SK-N-SH (cell line): ENCODE measurements around the gene CEP131. TPM values are rescaled to one million over a fixed set of nuclear protein-coding genes. Genes with fewer than 3 reads are reported as not detected.

Experiments
- CTCF ChIA-PET: fragments of 300-600, 350-600 bp; formaldehyde crosslinking; extraction: SDS; loops from one replicate; lab custom pipeline; 2021; lab: Yijun Ruan, JAX
- POLR2A ChIA-PET: fragments of 350-600 bp; sonication (Branson Sonifier 250); formaldehyde crosslinking; extraction: SDS; loops from one replicate; lab custom pipeline; 2020; ENCODE audit warnings: antibody characterized with exemption, inconsistent platforms; lab: Yijun Ruan, JAX
- DNase-seq: peaks from one replicate; pipeline ENCODE4 v3.0.0; 2012
- H2AFZ ChIP-seq: fragments of 200-600 bp; sonication (generic); 2 replicates; pipeline ENCODE4 v1.8.1; 2016; ENCODE audit warnings: antibody characterized with exemption, mild to moderate bottlenecking, low read depth
- H3F3A ChIP-seq: fragments of 200-600 bp; sonication (generic); replicated peaks from 2 replicates; pipeline ENCODE3; 2016; ENCODE audit warnings: antibody characterized with exemption, mild to moderate bottlenecking; ENCODE audit not compliant: insufficient read depth
- H3K27ac ChIP-seq, 2 experiments: fragments of 200-500 bp in 1 of 2; fragments of 200-600 bp in 1 of 2; sonication (Bioruptor generic) in 1 of 2; sonication (generic), shearing (Covaris generic) in 1 of 2; 2 replicates each; pipeline versions ENCODE4 v1.5.1 to v1.6.1; 2014 to 2016; ENCODE audit warnings: low read depth in 2 of 2, inconsistent platforms in 1 of 2, low read length in 1 of 2, mild to moderate bottlenecking in 1 of 2, mixed read lengths in 1 of 2
- H3K27me3 ChIP-seq: fragments of 200-600 bp; sonication (generic), shearing (Covaris generic); 2 replicates; pipeline ENCODE4 v1.6.1; 2016; ENCODE audit warnings: mixed run types; ENCODE audit not compliant: insufficient read depth
- H3K36me3 ChIP-seq, 2 experiments: fragments of 200-500 bp in 1 of 2; fragments of 200-600 bp in 1 of 2; sonication (Bioruptor generic) in 1 of 2; sonication (generic) in 1 of 2; replicated peaks in 1 of 2; 2 replicates each; pipeline versions ENCODE3 to v1.5.1; 2014 to 2016; ENCODE audit warnings: low read length in 1 of 2, mild to moderate bottlenecking in 1 of 2; ENCODE audit not compliant: insufficient read depth in 2 of 2, control insufficient read depth in 1 of 2
- H3K4me1 ChIP-seq, 2 experiments: fragments of 200-500 bp in 1 of 2; fragments of 200-600 bp in 1 of 2; sonication (Bioruptor generic) in 1 of 2; sonication (generic), shearing (Covaris generic) in 1 of 2; 2 replicates each; pipeline versions ENCODE4 v1.5.1 to v1.6.1; 2014 to 2016; ENCODE audit warnings: low read depth in 1 of 2, low read length in 1 of 2, mixed run types in 1 of 2; ENCODE audit not compliant: insufficient read depth in 2 of 2, control insufficient read depth in 1 of 2
- H3K4me2 ChIP-seq: fragments of 200-600 bp; sonication (generic), shearing (Covaris generic); 2 replicates; pipeline ENCODE4 v1.6.1; 2017; ENCODE audit warnings: mixed run types
- H3K4me3 ChIP-seq, 2 experiments: fragments of 200-500 bp in 1 of 2; fragments of 200-600 bp in 1 of 2; sonication (Bioruptor generic) in 1 of 2; sonication (generic), shearing (Covaris generic) in 1 of 2; 2 replicates each; pipeline versions ENCODE4 v1.5.1 to v1.8.1; 2014 to 2016; ENCODE audit warnings: low read depth in 2 of 2, inconsistent platforms in 1 of 2, low read length in 1 of 2, mild to moderate bottlenecking in 1 of 2, mixed read lengths in 1 of 2, moderate library complexity in 1 of 2
- H3K79me2 ChIP-seq: fragments of 200-600 bp; sonication (generic); 2 replicates; pipeline ENCODE4 v1.8.1; 2017; ENCODE audit warnings: mild to moderate bottlenecking; ENCODE audit not compliant: insufficient read depth
- H3K9ac ChIP-seq: fragments of 200-600 bp; sonication (generic); 2 replicates; pipeline ENCODE4 v1.6.1; 2017; ENCODE audit warnings: mixed run types
- H3K9me2 ChIP-seq: fragments of 200-600 bp; sonication (generic); 2 replicates; pipeline ENCODE4 v1.6.1; 2017; ENCODE audit warnings: mixed run types
- H3K9me3 ChIP-seq: fragments of 200-600 bp; sonication (generic); 2 replicates; pipeline ENCODE4 v1.6.1; 2017; ENCODE audit warnings: mixed run types, mild to moderate bottlenecking, moderate library complexity
- H4K20me1 ChIP-seq: fragments of 200-600 bp; sonication (generic); 2 replicates; pipeline ENCODE4 v1.6.1; 2017; ENCODE audit warnings: mild to moderate bottlenecking, mixed run types; ENCODE audit not compliant: insufficient read depth
- ELF1 ChIP-seq: IDR thresholded peaks from 2 replicates; pipeline ENCODE4 v1.4.0; 2012
- FOSL2 ChIP-seq: IDR thresholded peaks from 2 replicates; pipeline ENCODE4 v1.4.0; 2012; ENCODE audit warnings: low read depth, mild to moderate bottlenecking, moderate library complexity, borderline replicate concordance
- FOXM1 ChIP-seq: IDR thresholded peaks from 2 replicates; pipeline ENCODE4 v1.4.0; 2012; ENCODE audit warnings: low read depth, mild to moderate bottlenecking
- GABPA ChIP-seq: IDR thresholded peaks from 2 replicates; pipeline ENCODE4 v1.4.0; 2012; ENCODE audit warnings: low read depth, mild to moderate bottlenecking
- GATA2 ChIP-seq: sonication (generic); formaldehyde crosslinking; IDR thresholded peaks from 2 replicates; pipeline ENCODE4 v1.5.0; 2020; ENCODE audit warnings: mild to moderate bottlenecking, missing genetic modification reagents
- MXI1 ChIP-seq: IDR thresholded peaks from 2 replicates; pipeline ENCODE4 v1.6.1; 2012; ENCODE audit warnings: mild to moderate bottlenecking, low read depth, low read length, improper control_type of control experiment
- NFIC ChIP-seq: IDR thresholded peaks from 2 replicates; pipeline ENCODE4 v1.4.0; 2012; ENCODE audit warnings: borderline replicate concordance
- PBX3 ChIP-seq: IDR thresholded peaks from 2 replicates; pipeline ENCODE4; 2012
- RAD21 ChIP-seq: IDR thresholded peaks from 2 replicates; pipeline ENCODE4 v1.6.1; 2012; ENCODE audit warnings: mild to moderate bottlenecking, low read length
- RCOR1 ChIP-seq: fragments of 150-350 bp; IDR thresholded peaks from 2 replicates; pipeline ENCODE4 v1.6.1; 2017; ENCODE audit warnings: antibody characterized with exemption, low read length
- RFX5 ChIP-seq: IDR thresholded peaks from 2 replicates; pipeline ENCODE4 v1.6.1; 2012; ENCODE audit warnings: mild to moderate bottlenecking, improper control_type of control experiment, low read length
- SIN3A ChIP-seq: IDR thresholded peaks from 2 replicates; pipeline ENCODE4 v1.6.1; 2012; ENCODE audit warnings: low read depth, mild to moderate bottlenecking, low read length, moderate library complexity, borderline replicate concordance
- SMC3 ChIP-seq: IDR thresholded peaks from 2 replicates; pipeline ENCODE4 v1.6.1; 2012; ENCODE audit warnings: low read depth, low read length, improper control_type of control experiment
- TAF1 ChIP-seq: IDR thresholded peaks from 2 replicates; pipeline ENCODE4 v1.6.1; 2012; ENCODE audit warnings: low read depth, mild to moderate bottlenecking, low read length, moderate library complexity, borderline replicate concordance
- TCF12 ChIP-seq: IDR thresholded peaks from 2 replicates; pipeline ENCODE4 v1.4.0; 2012
- TEAD4 ChIP-seq: IDR thresholded peaks from 2 replicates; pipeline ENCODE4 v1.4.0; 2012; ENCODE audit warnings: mild to moderate bottlenecking, borderline replicate concordance; ENCODE audit not compliant: insufficient read depth
- ZBTB33 ChIP-seq: IDR thresholded peaks from 2 replicates; pipeline ENCODE4 v1.4.0; 2012; ENCODE audit warnings: low read depth, borderline replicate concordance
- WGBS: methylation state at CpG from one replicate; pipeline ENCODE4 v1.1.6; 2017; ENCODE audit warnings: low lambda C conversion rate; 5-methylcytosine and 5-hydroxymethylcytosine counted together
- polyA plus RNA-seq, 3 experiments: library from polyadenylated mRNA; depleted of rRNA; stranded (reverse); fragments of >200 nt; gene quantifications; 2 replicates each; pipeline ENCODE4 v1.2.3, GENCODE V29; 2012
- TF ChIP-seq, protein P1 (sequence below): IDR thresholded peaks from 2 replicates; pipeline ENCODE4 v1.4.0; 2012; ENCODE audit warnings: low read depth
- TF ChIP-seq, protein P2 (sequence below): fragments of 150-350 bp; IDR thresholded peaks from 2 replicates; pipeline ENCODE4 v1.6.1; 2016; ENCODE audit warnings: mild to moderate bottlenecking, low read depth, low read length
- TF ChIP-seq, protein P3 (sequence below): IDR thresholded peaks from 2 replicates; pipeline ENCODE4 v1.4.0; 2012; ENCODE audit warnings: low read depth, borderline replicate concordance

CEP131 gene
- polyA plus RNA-seq, 1 of the 3 experiments (the other 2 are of a cell fraction): 34.8 TPM

DNA sequence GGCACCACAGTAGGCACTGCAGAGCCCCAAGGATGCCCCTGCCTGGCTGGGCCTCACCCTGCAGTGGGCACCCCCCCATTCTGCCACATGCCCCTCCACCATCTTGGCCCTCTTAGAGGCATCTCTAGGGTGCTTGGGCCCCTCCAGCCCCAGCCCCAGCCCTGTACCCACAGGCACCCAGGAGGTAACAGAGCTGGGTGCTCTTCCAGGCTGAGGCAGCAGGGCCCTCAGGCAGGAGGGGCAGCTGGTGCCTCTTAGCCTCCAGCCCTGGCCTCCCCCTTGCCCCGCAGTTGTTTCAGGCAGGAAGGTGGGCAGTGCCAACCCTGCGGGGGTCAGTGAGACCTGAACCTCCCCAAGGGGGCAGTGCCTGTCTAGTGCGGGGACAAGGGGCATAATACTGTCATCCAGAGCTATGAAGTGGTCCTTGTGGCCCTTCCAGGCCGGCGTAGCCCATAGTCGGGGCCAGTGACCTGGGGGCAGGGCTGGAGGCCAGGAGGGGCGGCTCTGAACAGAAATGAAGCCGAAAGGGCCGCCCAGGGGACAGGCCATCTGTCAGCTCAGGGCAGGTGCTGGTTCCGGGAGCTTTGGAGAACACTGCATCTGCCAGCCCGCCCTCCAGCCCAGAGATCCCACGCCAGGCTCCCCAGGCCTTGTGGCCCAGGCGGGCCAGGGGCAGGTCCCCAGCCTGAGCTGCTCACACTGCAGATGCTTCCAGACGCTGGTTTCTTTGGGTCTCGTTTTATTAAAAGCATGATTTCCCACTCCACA, 51.9 kb downstream of the CEP131 start:
- Histone ChIP-seq H2AFZ (no peak overlapping the region), H3K4me3 (no peak overlapping the region), H3K4me1 (peaks cover 0 to 5% of the 10 kb centered on the region in 2 experiments; a peak in 1 of 4 replicates), H3K27me3 (peaks cover 12% of the 10 kb centered on the region; the same call in 1 of the 2 replicates), H3K9ac (no peak overlapping the region), H3K27ac (no peak overlapping the region), H3F3A (peaks cover 3% of the 10 kb centered on the region), H4K20me1 (no peaks in the 10 kb centered on the region), H3K79me2 (no peaks in the 10 kb centered on the region), H3K9me2 (no peaks in the 10 kb centered on the region), H3K9me3 (0 out of 2 replicates have a peak, but pooled peaks cover 7% of the 10 kb centered on the region), H3K36me3 (no peaks in the 10 kb centered on the region), H3K4me2 (no peak overlapping the region)
- ChIA-PET POLR2A (no interaction called here), CTCF (interaction anchor here (0.8 to 1.0 kb wide), 4 partner anchors 9 to 147 kb away, joined by 3 to 4 read pairs (median 3); no protein-coding TSS in a partner anchor)
- DNase-seq: no peak
- TF ChIP-seq GATA2 (CRISPR knock-in tag) (no peak), TCF12 (no peak), RAD21 (no peak), FOSL2 (no peak), GABPA (no peak), SIN3A (no peak), RFX5 (no peak), SMC3 (no peak), MXI1 (no peak), TEAD4 (no peak)
- TF ChIP-seq, protein P1, sequence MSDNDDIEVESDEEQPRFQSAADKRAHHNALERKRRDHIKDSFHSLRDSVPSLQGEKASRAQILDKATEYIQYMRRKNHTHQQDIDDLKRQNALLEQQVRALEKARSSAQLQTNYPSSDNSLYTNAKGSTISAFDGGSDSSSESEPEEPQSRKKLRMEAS: no peak
- TF ChIP-seq, protein P2, sequence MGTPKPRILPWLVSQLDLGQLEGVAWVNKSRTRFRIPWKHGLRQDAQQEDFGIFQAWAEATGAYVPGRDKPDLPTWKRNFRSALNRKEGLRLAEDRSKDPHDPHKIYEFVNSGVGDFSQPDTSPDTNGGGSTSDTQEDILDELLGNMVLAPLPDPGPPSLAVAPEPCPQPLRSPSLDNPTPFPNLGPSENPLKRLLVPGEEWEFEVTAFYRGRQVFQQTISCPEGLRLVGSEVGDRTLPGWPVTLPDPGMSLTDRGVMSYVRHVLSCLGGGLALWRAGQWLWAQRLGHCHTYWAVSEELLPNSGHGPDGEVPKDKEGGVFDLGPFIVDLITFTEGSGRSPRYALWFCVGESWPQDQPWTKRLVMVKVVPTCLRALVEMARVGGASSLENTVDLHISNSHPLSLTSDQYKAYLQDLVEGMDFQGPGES: no peak
- WGBS: 75% methylated on average over 13 of the region's 15 CpGs

GRCh38 chr17:81169870-81170309, 52.9 kb downstream of the CEP131 start:
- Histone ChIP-seq H2AFZ (no peak overlapping the region), H3K36me3 (no peaks in the 10 kb centered on the region), H3K9me2 (no peaks in the 10 kb centered on the region), H3K27me3 (peaks cover 20% of the 10 kb centered on the region; the same call in 1 of the 2 replicates), H3F3A (peaks cover 8% of the 10 kb centered on the region), H3K4me1 (peaks cover 0 to 13% of the 10 kb centered on the region in 2 experiments; a peak in 1 of 4 replicates), H3K79me2 (no peaks in the 10 kb centered on the region), H4K20me1 (no peaks in the 10 kb centered on the region), H3K4me2 (no peak overlapping the region), H3K4me3 (no peak overlapping the region), H3K27ac (no peak overlapping the region), H3K9ac (no peak overlapping the region), H3K9me3 (no peaks in the 10 kb centered on the region)
- POLR2A ChIA-PET: no interaction called here
- DNase-seq: no peak
- CTCF ChIA-PET: interaction anchor here (1.9 kb wide), 1 partner anchor 27 kb away, joined by 10 read pairs; no protein-coding TSS in a partner anchor
- WGBS: 88% methylated on average over 3 of the region's 3 CpGs
- TF ChIP-seq RFX5: no peak
- no peak for TF ChIP-seq SMC3
- TF ChIP-seq RCOR1: no peak
- no peak for TF ChIP-seq PBX3
- no peak for TF ChIP-seq TCF12
- TF ChIP-seq, protein P2: no peak
- TF ChIP-seq ZBTB33: no peak
- TF ChIP-seq GABPA: no peak
- TF ChIP-seq ELF1: no peak
- TF ChIP-seq SIN3A: no peak
- TF ChIP-seq TAF1: no peak
- TF ChIP-seq FOXM1: no peak
- TF ChIP-seq NFIC: no peak
- TF ChIP-seq TEAD4: no peak
- TF ChIP-seq, protein P3, sequence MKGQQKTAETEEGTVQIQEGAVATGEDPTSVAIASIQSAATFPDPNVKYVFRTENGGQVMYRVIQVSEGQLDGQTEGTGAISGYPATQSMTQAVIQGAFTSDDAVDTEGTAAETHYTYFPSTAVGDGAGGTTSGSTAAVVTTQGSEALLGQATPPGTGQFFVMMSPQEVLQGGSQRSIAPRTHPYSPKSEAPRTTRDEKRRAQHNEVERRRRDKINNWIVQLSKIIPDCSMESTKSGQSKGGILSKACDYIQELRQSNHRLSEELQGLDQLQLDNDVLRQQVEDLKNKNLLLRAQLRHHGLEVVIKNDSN: no peak
- no peak for TF ChIP-seq RAD21
